Karpas-422 (cell line): Measurements from ENCODE around the gene CEMIP. TPM values are rescaled to one million over a fixed set of nuclear protein-coding genes. Genes with fewer than 3 reads are reported as not detected.

Experiments
- DNase-seq: peaks from one replicate; pipeline ENCODE4 v3.0.0-alpha.2; 2015
- H2AFZ ChIP-seq: fragments of 200-600 bp; sonication (generic); 2 replicates; pipeline ENCODE4 v1.6.1; 2014; ENCODE audit warnings: antibody characterized with exemption, low read length, mixed read lengths
- H3K27ac ChIP-seq: fragments of 200-600 bp; sonication (generic); 2 replicates; pipeline ENCODE4 v1.5.1; 2014; ENCODE audit warnings: mild to moderate bottlenecking, low read length, moderate library complexity
- H3K27me3 ChIP-seq: fragments of 200-600 bp; sonication (generic); 2 replicates; pipeline ENCODE4 v1.6.1; 2014; ENCODE audit warnings: low read length, mixed read lengths
- H3K36me3 ChIP-seq: fragments of 200-600 bp; sonication (generic); 2 replicates; pipeline ENCODE4 v1.6.1; 2014; ENCODE audit warnings: low read length, mixed read lengths; ENCODE audit not compliant: insufficient read depth
- H3K4me1 ChIP-seq: fragments of 200-600 bp; sonication (generic); 2 replicates; pipeline ENCODE4 v1.6.1; 2014; ENCODE audit warnings: mild to moderate bottlenecking, low read length, mixed read lengths
- H3K4me2 ChIP-seq: fragments of 200-600 bp; sonication (generic); 2 replicates; pipeline ENCODE4 v1.6.1; 2014; ENCODE audit warnings: low read length, low read depth, mild to moderate bottlenecking; ENCODE audit not compliant: poor library complexity, severe bottlenecking
- H3K4me3 ChIP-seq: fragments of 200-600 bp; sonication (generic); 2 replicates; pipeline ENCODE4 v1.5.1; 2014; ENCODE audit warnings: mild to moderate bottlenecking, antibody characterized with exemption, low read length, mixed read lengths
- H3K79me2 ChIP-seq: fragments of 200-600 bp; sonication (generic); 2 replicates; pipeline ENCODE4 v1.6.1; 2014; ENCODE audit warnings: mild to moderate bottlenecking, low read length, mixed read lengths
- H3K9ac ChIP-seq: fragments of 200-600 bp; sonication (generic); 2 replicates; pipeline ENCODE4 v1.6.0; 2014; ENCODE audit warnings: low read length
- H3K9me2 ChIP-seq: fragments of 200-600 bp; sonication (generic), shearing (Covaris generic); replicated peaks from 2 replicates; pipeline ENCODE4 v1.6.0; 2014; ENCODE audit warnings: mild to moderate bottlenecking, low read length, moderate library complexity; ENCODE audit not compliant: insufficient read depth
- H3K9me3 ChIP-seq: fragments of 300-700, 200-600 bp; sonication (generic); 2 replicates; pipeline ENCODE4 v1.6.1; 2014; ENCODE audit warnings: low read length, mixed read lengths
- H4K20me1 ChIP-seq: fragments of 200-600 bp; sonication (generic); 2 replicates; pipeline ENCODE4 v1.6.1; 2014; ENCODE audit warnings: mild to moderate bottlenecking, antibody characterized with exemption, low read length, low read depth; ENCODE audit not compliant: insufficient read depth
- total RNA-seq: library from RNA; depleted of rRNA; stranded (reverse); fragments of >200 nt; shearing (Covaris generic); gene quantifications from 2 replicates; pipeline ENCODE4 v1.2.3, GENCODE V29; 2014; ENCODE audit warnings: low replicate concordance

Gene CEMIP
- total RNA-seq, 1 experiment from 2014 or later, result not detected

- DNase-seq, result no peak
- no peak overlapping the region for H3K27ac ChIP-seq
- H3K4me2 ChIP-seq, result no peak overlapping the region
- H3K9me3 ChIP-seq, result no peaks in the 10 kb centered on the region
- H3K36me3 ChIP-seq, result no peaks in the 10 kb centered on the region
- no peaks in the 10 kb centered on the region for H3K27me3 ChIP-seq
- no peak overlapping the region for H2AFZ ChIP-seq
- no peaks in the 10 kb centered on the region for H3K79me2 ChIP-seq
- H4K20me1 ChIP-seq, result no peaks in the 10 kb centered on the region
- no peaks in the 10 kb centered on the region for H3K9me2 ChIP-seq
- no peak overlapping the region for H3K9ac ChIP-seq
- no peaks in the 10 kb centered on the region for H3K4me1 ChIP-seq
- H3K4me3 ChIP-seq, result no peak overlapping the region
Observed at GRCh38 chr15:80870893-80871292, 91.7 kb downstream of the CEMIP start.

GRCh38 chr15:80871858-80872257, 92.7 kb downstream of the CEMIP start:
- H3K4me2 ChIP-seq, result no peak overlapping the region
- H3K9ac ChIP-seq, result no peak overlapping the region
- no peaks in the 10 kb centered on the region for H3K27me3 ChIP-seq
- no peaks in the 10 kb centered on the region for H3K79me2 ChIP-seq
- no peak overlapping the region for H2AFZ ChIP-seq
- no peak overlapping the region for H3K27ac ChIP-seq
- H3K4me3 ChIP-seq, result no peak overlapping the region
- DNase-seq, result no peak
- H3K36me3 ChIP-seq, result no peaks in the 10 kb centered on the region
- H3K9me2 ChIP-seq, result no peaks in the 10 kb centered on the region
- H3K9me3 ChIP-seq, result no peaks in the 10 kb centered on the region
- H3K4me1 ChIP-seq, result no peaks in the 10 kb centered on the region
- H4K20me1 ChIP-seq, result no peaks in the 10 kb centered on the region

- Histone ChIP-seq H3K27me3 (no peaks in the 10 kb centered on the region), H3K4me3 (no peak overlapping the region), H3K9me3 (no peaks in the 10 kb centered on the region), H3K79me2 (no peaks in the 10 kb centered on the region), H3K27ac (no peak overlapping the region), H3K4me1 (peaks cover 9% of the 10 kb centered on the region), H2AFZ (no peak overlapping the region), H3K36me3 (no peaks in the 10 kb centered on the region), H3K9ac (no peak overlapping the region), H4K20me1 (peaks cover 3% of the 10 kb centered on the region; the same call in 1 of the 2 replicates), H3K4me2 (no peak overlapping the region), H3K9me2 (no peaks in the 10 kb centered on the region)
- DNase-seq, result no peak
Observed at GRCh38 chr15:80873366-80873952, 94.3 kb downstream of the CEMIP start.

- H4K20me1 ChIP-seq, result peaks cover 3% of the 10 kb centered on the region; the same call in 1 of the 2 replicates
Observed at GRCh38 chr15:80875568-80876347, 96.6 kb downstream of the CEMIP start.

GRCh38 chr15:80876348-80876674, 97.1 kb downstream of the CEMIP start:
- no peak for DNase-seq
- no peak overlapping the region for H2AFZ ChIP-seq
- no peaks in the 10 kb centered on the region for H3K36me3 ChIP-seq
- H3K4me1 ChIP-seq, result peaks cover 15% of the 10 kb centered on the region
- H4K20me1 ChIP-seq, result peaks cover 3% of the 10 kb centered on the region; the same call in 1 of the 2 replicates
- no peaks in the 10 kb centered on the region for H3K9me2 ChIP-seq
- no peaks in the 10 kb centered on the region for H3K27me3 ChIP-seq
- H3K79me2 ChIP-seq, result no peaks in the 10 kb centered on the region
- H3K9ac ChIP-seq, result no peak overlapping the region
- no peaks in the 10 kb centered on the region for H3K9me3 ChIP-seq
- no peak overlapping the region for H3K4me3 ChIP-seq
- no peak overlapping the region for H3K27ac ChIP-seq
- no peak overlapping the region for H3K4me2 ChIP-seq

More at GRCh38 chr15:80875568-80876347, 96.6 kb downstream of the CEMIP start:
- Histone ChIP-seq H3K4me3 (no peak overlapping the region), H3K4me2 (no peak overlapping the region), H3K9me3 (no peaks in the 10 kb centered on the region), H3K9me2 (no peaks in the 10 kb centered on the region), H2AFZ (no peak overlapping the region), H3K27me3 (no peaks in the 10 kb centered on the region), H3K79me2 (no peaks in the 10 kb centered on the region), H3K4me1 (peaks cover 15% of the 10 kb centered on the region), H3K9ac (no peak overlapping the region), H3K36me3 (no peaks in the 10 kb centered on the region), H3K27ac (no peak overlapping the region)
- no peak for DNase-seq

GRCh38 chr15:80878242-80878866, 99.2 kb downstream of the CEMIP start:
- peak; percentile 85 for DNase-seq
- H4K20me1 ChIP-seq, result peaks cover 3% of the 10 kb centered on the region; the same call in 1 of the 2 replicates
- H3K9ac ChIP-seq, result no peak overlapping the region
- no peak overlapping the region for H3K27ac ChIP-seq
- H3K36me3 ChIP-seq, result no peaks in the 10 kb centered on the region
- no peaks in the 10 kb centered on the region for H3K27me3 ChIP-seq
- H3K4me2 ChIP-seq, result peak overlapping the region; percentile 44
- H3K79me2 ChIP-seq, result no peaks in the 10 kb centered on the region
- no peak overlapping the region for H2AFZ ChIP-seq
- H3K9me2 ChIP-seq, result no peaks in the 10 kb centered on the region
- no peaks in the 10 kb centered on the region for H3K9me3 ChIP-seq
- H3K4me1 ChIP-seq, result peaks cover 15% of the 10 kb centered on the region
- H3K4me3 ChIP-seq, result no peak overlapping the region

- Histone ChIP-seq H3K4me2 (peak overlapping the region; percentile 44), H3K4me1 (peaks cover 15% of the 10 kb centered on the region), H3K4me3 (no peak overlapping the region), H3K9me2 (no peaks in the 10 kb centered on the region), H3K27ac (no peak overlapping the region), H3K9me3 (no peaks in the 10 kb centered on the region), H3K36me3 (no peaks in the 10 kb centered on the region), H4K20me1 (peaks cover 3% of the 10 kb centered on the region; the same call in 1 of the 2 replicates), H2AFZ (no peak overlapping the region), H3K9ac (no peak overlapping the region), H3K79me2 (no peaks in the 10 kb centered on the region), H3K27me3 (no peaks in the 10 kb centered on the region)
- DNase-seq, result no peak
Observed at GRCh38 chr15:80878867-80879250, 99.7 kb downstream of the CEMIP start.

- Histone ChIP-seq H3K4me3 (no peak overlapping the region), H4K20me1 (peaks cover 3% of the 10 kb centered on the region; the same call in 1 of the 2 replicates), H3K9ac (no peak overlapping the region), H3K4me1 (peaks cover 15% of the 10 kb centered on the region), H3K9me2 (no peaks in the 10 kb centered on the region), H3K4me2 (no peak overlapping the region), H3K79me2 (no peaks in the 10 kb centered on the region), H3K36me3 (no peaks in the 10 kb centered on the region), H3K27ac (no peak overlapping the region), H3K27me3 (no peaks in the 10 kb centered on the region), H3K9me3 (no peaks in the 10 kb centered on the region), H2AFZ (no peak overlapping the region)
- no peak for DNase-seq
Observed at GRCh38 chr15:80880086-80880485, 100.9 kb downstream of the CEMIP start.
